SKM-1 (cell line): Measurements from ENCODE around the gene ITGB1.

ENCODE experiments used
- DNase-seq: peaks from one replicate; lab custom pipeline; 2025; ENCODE audit not compliant: unreplicated experiment; lab: John Stamatoyannopoulos, UW

ITGB1 gene

DNA sequence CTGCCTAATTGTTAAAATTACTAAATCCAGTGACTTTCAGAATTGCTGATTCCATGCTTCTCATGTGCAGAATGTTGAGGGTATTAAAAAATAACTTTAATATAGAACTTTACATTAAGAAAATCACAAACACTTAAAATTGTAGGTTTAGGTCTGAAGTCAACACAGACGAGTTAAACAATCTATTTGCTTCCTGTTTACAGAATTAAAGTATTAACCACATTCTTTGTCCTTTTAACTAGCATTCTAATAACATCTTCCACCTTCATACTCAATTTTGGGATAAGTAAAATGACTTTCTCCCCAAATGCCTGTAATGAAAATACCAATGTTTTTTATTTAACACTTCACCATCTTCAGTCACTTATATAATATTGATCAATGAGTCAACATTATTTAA, 2.2 kb downstream of the ITGB1 start:
- no peak for DNase-seq

DNA sequence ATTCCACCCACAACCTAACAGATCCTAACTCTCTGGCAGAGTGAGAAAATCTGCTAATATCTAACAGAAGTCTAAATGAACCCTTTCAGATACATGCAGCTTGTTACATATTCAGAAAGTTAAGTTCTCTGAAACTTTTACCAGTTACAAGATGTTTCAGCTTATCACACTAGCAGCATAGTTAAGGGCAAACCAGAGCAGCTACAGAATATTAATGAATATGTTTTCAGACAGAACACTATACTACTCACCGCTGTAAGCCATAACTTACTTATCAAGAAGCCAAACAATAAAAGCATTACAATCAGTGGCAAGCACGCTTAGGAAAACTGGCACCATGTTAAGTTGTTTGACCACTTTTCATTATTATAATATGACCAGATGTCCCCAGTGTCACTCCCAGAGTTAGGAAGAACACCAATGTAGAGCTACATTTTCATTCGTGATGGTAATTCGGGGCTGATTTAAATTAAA, 2.7 kb downstream of the ITGB1 start:
- no peak for DNase-seq

DNA sequence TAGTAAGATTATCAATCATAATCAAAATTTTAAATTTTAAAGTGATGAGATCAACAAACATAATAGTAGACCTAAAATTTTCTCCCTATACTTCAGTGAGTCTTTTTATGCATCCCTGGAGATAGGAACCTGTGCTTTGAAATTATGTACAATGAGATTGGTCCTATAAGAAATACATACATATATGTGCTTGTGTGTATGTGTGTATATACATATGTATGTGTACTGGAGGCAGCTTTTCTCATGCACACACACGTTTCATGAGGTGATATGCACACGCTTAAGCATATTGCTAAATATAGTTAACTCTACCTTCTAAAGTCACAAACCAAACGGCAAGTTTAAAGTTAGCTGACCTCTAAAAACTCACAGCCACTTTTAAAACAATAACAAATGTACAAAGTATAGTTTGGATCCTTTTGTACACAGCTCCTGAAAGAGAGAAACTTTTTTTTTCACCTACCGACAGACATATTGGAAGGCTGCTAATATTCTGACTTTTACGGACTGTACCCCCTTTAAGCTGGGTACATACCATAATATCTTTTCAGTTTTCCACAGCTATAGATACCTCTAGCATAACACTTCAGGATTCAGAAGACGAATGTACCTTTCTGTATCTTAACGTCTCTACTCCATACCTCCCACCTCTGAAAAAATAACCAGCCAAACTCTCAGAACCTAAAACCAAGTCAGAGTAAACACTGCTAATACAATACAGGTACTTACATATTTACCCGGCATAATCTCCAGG, 3.3 kb downstream of the ITGB1 start:
- no peak for DNase-seq

- DNase-seq, result no peak
Observed at GRCh38 chr10:32954080-32954479, 4.0 kb downstream of the ITGB1 start.

DNA sequence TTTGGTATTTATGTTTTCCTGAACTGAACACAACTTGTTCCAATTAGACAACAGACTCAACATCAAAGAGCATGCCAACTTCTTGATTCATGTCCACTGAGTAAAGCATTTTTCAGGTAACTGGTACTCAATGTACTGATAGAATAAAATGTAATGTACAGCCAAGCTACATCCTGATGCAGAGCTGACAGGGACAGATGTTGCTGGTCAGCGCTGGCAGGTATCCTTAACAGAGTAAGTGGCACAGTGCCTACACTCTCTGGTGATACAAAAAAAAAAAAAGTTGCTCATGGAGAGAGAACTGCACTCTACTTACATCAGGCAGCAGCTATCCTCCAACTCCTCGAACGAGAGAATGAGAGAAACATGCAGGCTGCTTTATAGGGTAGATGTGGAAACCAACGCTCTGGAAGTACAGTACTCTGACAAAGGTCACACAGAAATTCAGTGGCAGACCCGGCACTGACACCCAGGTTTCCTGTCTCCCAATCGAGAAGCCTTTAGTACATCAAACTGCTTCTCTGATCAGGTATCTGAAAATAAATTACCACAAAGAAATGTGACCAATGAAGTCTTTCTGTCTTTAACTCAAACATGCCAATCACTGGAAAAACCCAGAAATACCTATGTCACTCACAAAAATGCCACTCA, 4.6 kb downstream of the ITGB1 start:
- no peak for DNase-seq

DNA sequence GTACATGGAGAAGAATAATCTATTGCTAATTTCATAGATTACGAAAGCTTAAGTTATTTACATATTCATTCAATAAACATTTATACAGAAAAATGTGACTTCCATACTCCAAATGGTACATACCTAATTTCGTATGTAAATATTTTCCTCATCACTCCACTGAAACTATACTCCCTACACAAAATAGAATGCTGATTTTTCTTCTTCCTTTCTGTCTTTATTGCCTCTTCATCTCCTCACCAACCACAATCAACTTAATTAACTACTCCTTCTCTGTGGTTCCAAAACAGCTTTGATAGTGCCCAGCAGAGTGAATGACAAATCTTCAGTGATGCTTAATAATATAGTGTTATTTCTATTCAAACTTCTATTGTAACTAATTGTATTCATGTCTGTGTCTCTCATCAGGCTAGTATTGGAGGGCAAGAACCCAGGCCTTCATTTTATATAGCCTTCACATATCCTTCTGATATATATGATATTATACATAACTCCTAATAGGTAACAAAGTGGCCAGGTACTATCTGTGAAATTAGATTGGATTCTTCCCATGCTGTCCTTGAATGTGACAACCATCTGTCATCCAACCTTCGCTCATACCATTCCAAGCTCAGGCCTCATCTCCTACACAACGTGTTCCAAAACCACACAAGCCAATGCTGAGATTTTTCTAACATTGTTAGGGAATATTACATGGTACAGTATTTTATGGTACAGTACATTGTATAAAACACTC, 5.3 kb downstream of the ITGB1 start:
- no peak for DNase-seq

DNA sequence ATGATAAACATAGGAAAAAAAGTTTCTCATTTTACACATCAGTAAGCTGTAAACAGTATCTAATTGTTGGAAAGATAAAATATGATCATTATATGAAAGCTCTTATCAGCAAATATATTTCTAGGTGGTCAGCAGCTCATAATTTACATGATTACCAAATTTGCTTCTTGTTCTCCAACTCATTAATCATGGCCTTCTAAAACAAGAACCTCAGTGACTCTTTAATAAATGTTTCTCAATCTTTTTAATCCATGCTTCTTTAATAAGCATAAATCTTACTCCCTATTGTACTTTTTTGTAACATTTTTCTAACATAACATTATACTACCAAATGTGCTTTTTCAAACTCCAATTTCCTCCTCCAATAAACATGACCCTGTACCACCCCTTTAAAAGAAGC, 5.9 kb downstream of the ITGB1 start:
- DNase-seq, result no peak

DNA sequence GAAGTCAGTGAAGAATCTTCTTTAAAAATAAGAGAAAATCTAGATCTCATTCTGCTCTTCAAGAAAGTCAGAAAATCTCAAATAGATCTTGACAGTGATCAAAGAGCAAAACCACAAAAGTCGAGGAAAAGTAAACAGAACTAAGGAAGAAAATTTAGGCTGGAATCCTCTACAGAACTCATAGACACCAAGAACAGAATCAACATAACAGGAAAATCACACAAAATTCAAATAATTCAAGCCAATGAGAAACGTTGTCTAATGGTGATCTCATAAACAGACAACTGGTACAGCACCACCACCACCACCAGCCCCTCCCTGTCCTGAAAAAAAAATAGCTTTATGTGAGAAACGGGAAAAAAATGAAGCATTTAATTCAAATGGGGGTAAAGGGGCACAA, 6.9 kb downstream of the ITGB1 start:
- no peak for DNase-seq

- DNase-seq, result no peak
Observed at GRCh38 chr10:32950591-32951108, 7.4 kb downstream of the ITGB1 start.

DNA sequence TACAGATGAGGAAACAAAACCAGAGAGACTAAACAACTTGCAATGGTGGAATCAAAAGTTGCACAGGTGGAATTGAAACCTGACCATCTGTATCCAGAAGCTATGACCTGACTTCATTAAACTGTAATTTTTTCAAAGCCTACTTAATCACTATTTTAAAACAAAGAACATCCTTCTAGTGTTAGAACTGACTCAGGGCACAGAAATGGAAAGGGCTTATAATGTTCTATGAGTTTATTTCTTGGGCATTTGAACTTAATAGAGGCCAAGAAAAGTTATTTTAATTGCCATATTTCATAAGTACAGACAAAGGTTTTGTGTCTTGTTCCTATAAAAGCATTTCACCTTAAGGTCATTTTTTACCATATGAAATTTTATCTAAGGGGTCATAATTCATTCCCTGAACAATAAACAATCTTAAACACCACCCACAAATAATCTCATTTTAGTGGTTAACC, 8.8 kb downstream of the ITGB1 start:
- no peak for DNase-seq

DNA sequence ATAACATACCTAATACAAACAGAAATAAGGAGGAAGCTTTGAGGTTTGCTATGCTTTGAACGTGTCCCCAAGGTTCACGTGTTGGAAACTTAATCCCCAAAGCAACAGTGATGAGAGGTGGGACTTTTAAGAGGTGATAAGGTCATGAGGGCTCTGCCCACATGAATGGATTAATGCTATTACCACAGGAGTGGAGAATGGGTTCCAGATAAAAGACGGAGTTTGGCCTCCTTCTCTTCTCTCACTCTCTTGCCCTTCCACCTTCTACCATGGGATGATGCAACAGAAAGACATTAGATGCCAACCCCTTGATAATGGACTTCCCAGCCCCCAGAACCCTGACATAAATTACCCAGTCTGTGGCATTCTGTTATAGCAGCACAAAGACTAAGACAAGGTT, 9.6 kb downstream of the ITGB1 start:
- no peak for DNase-seq

- DNase-seq, result no peak
Observed at GRCh38 chr10:32947586-32947985, 10.4 kb downstream of the ITGB1 start.

DNA sequence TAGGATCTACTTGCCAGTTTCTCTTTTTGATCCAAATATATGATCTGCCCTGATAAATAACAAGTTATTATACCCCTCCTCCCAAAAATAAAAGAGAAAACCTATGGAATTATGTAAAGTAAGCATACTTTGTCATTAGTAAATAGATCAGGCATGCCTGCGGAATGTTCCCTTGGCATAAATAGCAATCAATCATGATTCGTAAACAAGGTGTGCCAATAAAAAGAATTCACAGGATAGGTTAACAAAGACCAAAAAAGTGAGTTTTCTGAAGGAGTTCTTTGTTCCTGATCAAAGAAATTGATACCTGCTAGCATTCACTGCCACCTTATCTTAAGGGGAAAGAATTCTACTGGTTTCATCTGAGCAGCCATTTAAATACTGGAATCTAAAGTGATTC, 11.9 kb downstream of the ITGB1 start:
- DNase-seq, result no peak

- no peak for DNase-seq
Observed at GRCh38 chr10:32943854-32944661, 14.0 kb downstream of the ITGB1 start.

DNA sequence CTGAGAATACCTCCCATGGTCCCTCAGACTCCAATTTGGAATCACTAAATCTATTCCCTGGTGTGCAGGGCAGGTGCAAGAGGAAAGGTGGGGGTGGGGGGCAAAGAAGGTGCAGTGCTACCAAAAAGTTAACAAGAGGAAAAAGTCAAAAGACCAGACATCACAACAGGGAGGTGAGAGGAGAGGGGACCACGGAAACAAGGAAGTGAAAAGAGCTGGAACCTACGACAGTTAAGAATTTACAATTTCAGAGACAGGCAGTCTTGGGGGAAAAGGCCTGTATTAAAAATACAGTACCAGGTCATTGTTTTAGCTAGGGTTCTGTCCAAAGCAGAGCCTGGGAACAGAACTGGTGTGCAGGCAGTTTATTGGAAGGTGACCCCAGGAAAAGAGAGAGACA, 14.6 kb downstream of the ITGB1 start:
- no peak for DNase-seq

DNA sequence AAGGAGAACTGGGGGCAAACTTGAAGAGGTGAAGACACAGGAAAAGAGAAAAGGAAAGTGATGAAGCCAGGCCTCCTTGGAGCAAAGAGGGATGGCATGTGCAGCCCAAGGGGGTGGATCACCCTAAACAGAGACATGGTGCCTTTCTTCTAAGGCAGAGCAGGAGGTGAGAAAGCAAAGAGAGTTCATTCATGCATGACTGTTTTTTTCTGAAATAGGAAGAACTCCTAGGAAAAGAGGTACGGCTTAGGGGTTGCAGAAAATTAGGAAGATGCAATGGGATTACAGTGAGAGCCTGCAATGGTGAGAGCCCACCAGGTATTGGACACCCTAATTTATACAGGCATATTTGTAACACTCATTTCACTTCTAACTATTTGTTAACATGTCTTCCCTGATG, 15.9 kb downstream of the ITGB1 start:
- DNase-seq, result no peak

DNA sequence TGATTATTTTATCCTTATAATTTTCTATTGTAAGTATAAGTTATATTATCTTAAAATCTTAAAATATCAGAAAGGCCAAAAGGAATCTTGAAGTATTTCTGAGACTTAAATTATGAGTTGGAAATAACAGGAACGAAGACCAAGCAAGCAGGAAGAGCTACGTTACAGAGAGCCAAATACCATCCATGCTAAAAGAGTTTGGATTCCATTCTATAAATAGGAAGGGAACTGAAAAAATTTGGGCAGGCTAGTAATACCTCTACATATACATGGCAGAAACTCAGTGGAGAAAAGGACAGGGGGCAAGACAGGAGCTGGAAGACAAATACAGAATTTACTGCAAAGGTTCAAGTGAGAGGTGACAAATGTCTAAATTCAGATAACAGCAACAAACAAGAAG, 16.7 kb downstream of the ITGB1 start:
- no peak for DNase-seq

- no peak for DNase-seq
Observed at GRCh38 chr10:32940321-32941301, 17.4 kb downstream of the ITGB1 start.

DNA sequence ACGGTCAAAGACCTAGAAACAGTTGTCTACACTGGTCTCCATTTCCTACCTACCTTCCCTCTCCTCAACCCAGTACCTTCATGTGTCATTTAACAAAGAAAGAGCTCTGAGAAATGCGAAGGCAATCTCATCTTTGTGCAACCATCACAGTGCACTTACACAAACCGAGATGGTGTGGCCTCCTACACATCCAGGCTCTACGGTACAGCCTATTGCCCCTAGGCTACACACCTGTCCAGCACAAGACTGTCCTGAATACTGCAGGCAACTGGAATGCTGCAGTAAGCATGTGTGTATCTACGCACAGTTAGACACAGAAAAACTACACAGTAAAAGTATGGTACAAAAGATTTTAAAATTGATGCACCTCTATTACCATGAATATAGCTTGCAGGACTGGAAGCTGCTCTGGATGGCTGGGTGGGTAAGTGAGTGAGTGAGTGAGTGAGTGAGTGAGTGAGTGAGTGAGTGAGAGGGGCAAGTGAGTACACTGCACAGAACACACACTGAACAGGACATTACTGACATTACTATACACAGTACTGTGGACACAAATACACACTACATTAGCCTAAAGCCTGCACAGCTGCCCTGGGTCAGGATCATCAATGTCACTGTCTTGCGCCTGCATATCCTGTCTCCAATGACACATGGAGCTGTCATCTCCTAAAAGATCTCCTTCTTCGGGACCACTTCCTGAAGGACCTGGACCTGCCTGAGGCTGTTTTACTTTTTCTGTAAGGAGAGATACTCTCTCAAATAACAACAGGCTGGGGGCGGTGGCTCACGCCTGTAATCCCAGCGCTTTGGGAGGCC, 18.5 kb downstream of the ITGB1 start:
- DNase-seq, result no peak
